ENCODE results near the gene ARX. TPM values are rescaled to one million over a fixed set of nuclear protein-coding genes. Genes with fewer than 3 reads are reported as not detected.

Gene ARX
- polyA plus RNA-seq, 4 donors = 0.27 to 1.4 (median 0.38) TPM

DNA sequence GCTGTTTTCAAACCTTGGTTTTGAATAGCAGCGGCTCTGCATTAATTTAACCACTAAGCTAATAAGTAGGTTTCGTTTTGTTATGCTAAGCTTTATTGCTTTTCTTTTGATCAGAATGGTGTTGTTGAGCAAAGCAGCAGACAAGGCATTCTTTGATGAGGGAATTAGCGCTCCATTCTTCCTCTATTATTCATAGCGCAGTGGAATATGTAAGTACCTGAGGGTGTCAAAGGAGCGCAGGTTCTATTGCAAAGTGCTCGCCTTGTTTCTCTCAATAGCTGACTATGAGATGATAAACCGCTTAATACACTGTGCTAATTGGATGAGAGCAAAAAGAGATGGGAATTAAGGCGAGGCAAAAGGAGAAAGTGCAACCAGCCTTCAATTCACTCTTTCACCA lies 16.3 kb downstream of the ARX start:
- Histone ChIP-seq H3K36me3 (ENCODE audit: control insufficient read depth in 3 of 3, insufficient read depth in 2 of 3, low read depth in 1 of 3, low read length in 3 of 3) (peaks cover 0 to 2% (median 0%) of the 10 kb centered on the region in 3 donors), H3K27ac (ENCODE audit: low read depth in 1 of 3, low read length in 2 of 3) (no peak overlapping the region), H3K4me3 (ENCODE audit: low read depth in 1 of 3, low read length in 3 of 3) (no peak overlapping the region), H3K27me3 (ENCODE audit: control insufficient read depth in 3 of 3, insufficient read depth in 3 of 3, low read length in 3 of 3) (peaks cover 2 to 29% (median 8%) of the 10 kb centered on the region in 3 donors), H3K4me1 (ENCODE audit: control insufficient read depth in 3 of 3, insufficient read depth in 2 of 3, low read depth in 1 of 3, low read length in 2 of 3) (peaks cover 0 to 4% (median 0%) of the 10 kb centered on the region in 3 donors), H3K9me3 (ENCODE audit: control insufficient read depth in 2 of 2, insufficient read depth in 1 of 2, low read depth in 1 of 2, low read length in 1 of 2) (no peaks in the 10 kb centered on the region)
- no peak for FAIRE-seq
- WGBS, 3 donors = 46 to 83% (median 49%) methylated on average over 8 of the region's 8 CpGs
- DNase-seq = no peak

DNA sequence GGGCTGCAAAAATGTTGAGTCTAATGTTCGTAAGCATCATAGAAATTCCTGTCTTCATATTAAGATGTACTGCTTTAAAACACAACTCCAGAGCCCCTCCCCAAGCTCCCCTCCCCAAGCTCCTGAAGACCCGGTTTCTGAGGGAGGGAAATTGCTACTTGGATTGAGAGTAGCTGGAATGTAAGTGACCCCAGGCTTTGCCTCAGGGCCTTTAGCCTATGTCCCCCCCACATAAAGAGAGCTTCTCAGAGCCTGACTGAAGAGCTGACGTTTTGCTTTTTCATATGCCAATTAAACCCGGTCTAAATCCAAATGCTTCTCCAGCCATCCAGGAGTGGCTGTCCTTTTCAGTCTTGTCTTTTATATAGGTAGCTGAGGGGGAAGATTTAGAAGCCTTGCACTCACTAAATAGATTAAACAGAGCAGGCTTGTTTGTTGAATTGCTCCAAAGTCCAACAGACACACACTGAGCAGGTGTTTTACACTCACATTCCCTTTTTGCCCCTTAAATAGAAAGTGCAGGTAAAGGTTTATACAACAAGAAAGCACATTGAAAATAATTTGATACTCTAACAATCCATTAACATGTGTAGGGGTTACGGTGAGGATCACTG lies 19.6 kb downstream of the ARX start:
- H3K4me1 ChIP-seq (ENCODE audit: control insufficient read depth in 3 of 3, insufficient read depth in 2 of 3, low read depth in 1 of 3, low read length in 2 of 3) = no peaks in the 10 kb centered on the region
- peaks cover 0 to 2% (median 0%) of the 10 kb centered on the region in 3 donors for H3K36me3 ChIP-seq (ENCODE audit: control insufficient read depth in 3 of 3, insufficient read depth in 2 of 3, low read depth in 1 of 3, low read length in 3 of 3)
- no peaks in the 10 kb centered on the region for H3K9me3 ChIP-seq (ENCODE audit: control insufficient read depth in 2 of 2, insufficient read depth in 1 of 2, low read depth in 1 of 2, low read length in 1 of 2)
- no peak for FAIRE-seq
- no peak overlapping the region for H3K4me3 ChIP-seq (ENCODE audit: low read depth in 1 of 3, low read length in 3 of 3)
- DNase-seq = peak; percentile 13 to 37
- H3K27ac ChIP-seq (ENCODE audit: low read depth in 1 of 3, low read length in 2 of 3) = no peak overlapping the region
- 29 to 65% (median 39%) methylated on average over 5 of the region's 5 CpGs for WGBS, 3 donors
- H3K27me3 ChIP-seq (ENCODE audit: control insufficient read depth in 3 of 3, insufficient read depth in 3 of 3, low read length in 3 of 3) = peaks cover 0 to 2% (median 0%) of the 10 kb centered on the region in 3 donors

DNA sequence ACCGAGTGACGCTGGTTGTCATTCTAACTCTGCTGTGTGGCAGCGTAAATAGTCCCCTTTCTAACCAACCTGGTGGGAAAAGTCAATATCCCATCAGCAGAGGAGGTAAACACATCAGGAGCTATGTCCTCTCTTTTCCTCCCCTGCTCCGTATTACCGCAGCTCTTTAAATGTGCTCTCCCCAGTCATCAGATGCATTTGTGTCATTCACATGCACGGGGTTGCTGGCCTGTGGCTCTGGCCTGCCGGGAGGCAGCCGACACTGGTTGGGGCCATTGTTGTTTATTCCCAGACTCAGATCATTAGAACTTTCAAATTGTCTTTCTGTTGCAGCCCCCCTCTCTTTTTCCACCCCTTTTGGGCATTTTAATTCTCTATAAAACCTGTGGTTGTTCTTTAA lies 21.9 kb downstream of the ARX start:
- Histone ChIP-seq H3K27ac (ENCODE audit: low read depth in 1 of 3, low read length in 2 of 3) (no peak overlapping the region), H3K27me3 (ENCODE audit: control insufficient read depth in 3 of 3, insufficient read depth in 3 of 3, low read length in 3 of 3) (no peaks in the 10 kb centered on the region), H3K4me1 (ENCODE audit: control insufficient read depth in 3 of 3, insufficient read depth in 2 of 3, low read depth in 1 of 3, low read length in 2 of 3) (no peaks in the 10 kb centered on the region), H3K4me3 (ENCODE audit: low read depth in 1 of 3, low read length in 3 of 3) (no peak overlapping the region), H3K36me3 (ENCODE audit: control insufficient read depth in 3 of 3, insufficient read depth in 2 of 3, low read depth in 1 of 3, low read length in 3 of 3) (peaks cover 0 to 2% (median 0%) of the 10 kb centered on the region in 3 donors), H3K9me3 (ENCODE audit: control insufficient read depth in 2 of 2, insufficient read depth in 1 of 2, low read depth in 1 of 2, low read length in 1 of 2) (no peaks in the 10 kb centered on the region)
- FAIRE-seq = no peak
- no peak for DNase-seq
- WGBS, 3 donors = 75 to 95% (median 85%) methylated on average over 8 of the region's 8 CpGs

DNA sequence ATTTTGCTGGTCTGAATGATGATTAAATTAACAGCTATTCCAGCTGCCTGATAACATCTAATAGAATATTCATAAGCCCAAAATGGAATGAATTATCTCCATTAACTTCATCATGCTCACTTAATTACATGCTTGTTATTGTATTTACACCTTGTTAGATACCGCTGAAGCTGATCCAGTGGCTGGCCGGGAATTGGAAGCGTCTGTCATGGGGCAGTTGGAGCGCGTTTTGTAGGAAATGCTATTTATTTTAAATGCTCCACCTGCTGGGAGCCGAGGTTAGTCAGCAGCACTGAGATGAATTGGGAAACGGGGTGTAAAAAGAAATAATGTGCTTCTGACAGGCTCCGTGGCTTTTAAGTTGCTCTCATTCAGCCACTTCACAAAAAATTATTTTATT lies 25.2 kb downstream of the ARX start:
- no peaks in the 10 kb centered on the region for H3K4me1 ChIP-seq (ENCODE audit: control insufficient read depth in 3 of 3, insufficient read depth in 2 of 3, low read depth in 1 of 3, low read length in 2 of 3)
- 65 to 88% (median 76%) methylated on average over 8 of the region's 8 CpGs for WGBS, 3 donors
- H3K4me3 ChIP-seq (ENCODE audit: low read depth in 1 of 3, low read length in 3 of 3) = no peak overlapping the region
- DNase-seq = no peak
- no peak overlapping the region for H3K27ac ChIP-seq (ENCODE audit: low read depth in 1 of 3, low read length in 2 of 3)
- no peaks in the 10 kb centered on the region for H3K9me3 ChIP-seq (ENCODE audit: control insufficient read depth in 2 of 2, insufficient read depth in 1 of 2, low read depth in 1 of 2, low read length in 1 of 2)
- FAIRE-seq = no peak
- H3K36me3 ChIP-seq (ENCODE audit: control insufficient read depth in 3 of 3, insufficient read depth in 2 of 3, low read depth in 1 of 3, low read length in 3 of 3) = no peaks in the 10 kb centered on the region
- H3K27me3 ChIP-seq (ENCODE audit: control insufficient read depth in 3 of 3, insufficient read depth in 3 of 3, low read length in 3 of 3) = no peaks in the 10 kb centered on the region

DNA sequence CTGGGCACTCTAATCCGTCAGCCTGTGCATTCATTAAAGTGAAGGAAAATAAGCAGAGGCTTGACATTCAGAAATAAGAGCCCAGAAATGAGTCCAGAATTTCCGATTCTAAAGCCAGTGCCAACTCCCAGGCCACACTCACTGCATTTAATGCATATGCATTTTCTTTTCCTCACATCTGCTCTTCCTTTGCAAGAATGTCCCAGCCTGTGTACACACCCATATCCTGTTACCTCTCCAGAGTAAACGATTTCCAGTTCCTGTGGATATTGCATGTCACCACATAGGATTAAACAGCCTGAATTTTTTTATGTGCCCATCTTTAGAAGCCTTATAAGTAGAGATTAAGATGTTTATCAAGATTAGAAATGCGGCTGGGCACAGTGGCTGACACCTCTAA lies 27.5 kb downstream of the ARX start:
- H3K36me3 ChIP-seq (ENCODE audit: control insufficient read depth in 3 of 3, insufficient read depth in 2 of 3, low read depth in 1 of 3, low read length in 3 of 3) = no peaks in the 10 kb centered on the region
- 66 to 81% (median 80%) methylated on average over 4 of the region's 4 CpGs for WGBS, 3 donors
- FAIRE-seq = no peak

DNA sequence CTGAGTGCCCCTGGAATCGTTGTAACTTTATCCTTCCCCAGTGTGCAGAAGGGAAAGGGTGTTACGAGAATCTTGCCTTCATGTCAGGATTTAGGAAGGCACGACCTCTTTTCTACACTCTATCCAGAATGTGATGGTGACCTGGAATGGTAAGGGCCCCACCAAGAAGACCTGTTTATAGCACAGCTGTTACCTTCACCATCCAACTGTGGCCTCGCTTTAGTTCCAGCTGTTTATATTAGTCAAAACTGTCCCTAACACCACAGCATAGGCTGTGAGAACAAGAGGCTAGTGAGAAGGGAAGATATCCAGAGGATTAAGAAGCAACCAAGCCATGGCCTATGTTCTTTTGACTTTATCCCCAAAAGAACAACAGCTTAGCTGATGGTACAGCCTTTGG lies 28.0 kb downstream of the ARX start:
- Histone ChIP-seq H3K4me1 (ENCODE audit: control insufficient read depth in 3 of 3, insufficient read depth in 2 of 3, low read depth in 1 of 3, low read length in 2 of 3) (no peaks in the 10 kb centered on the region), H3K36me3 (ENCODE audit: control insufficient read depth in 3 of 3, insufficient read depth in 2 of 3, low read depth in 1 of 3, low read length in 3 of 3) (no peaks in the 10 kb centered on the region), H3K9me3 (ENCODE audit: control insufficient read depth in 2 of 2, insufficient read depth in 1 of 2, low read depth in 1 of 2, low read length in 1 of 2) (no peaks in the 10 kb centered on the region), H3K4me3 (ENCODE audit: low read depth in 1 of 3, low read length in 3 of 3) (no peak overlapping the region), H3K27ac (ENCODE audit: low read depth in 1 of 3, low read length in 2 of 3) (no peak overlapping the region), H3K27me3 (ENCODE audit: control insufficient read depth in 3 of 3, insufficient read depth in 3 of 3, low read length in 3 of 3) (no peaks in the 10 kb centered on the region)
- WGBS, 3 donors = 72 to 95% (median 91%) methylated on average over 4 of the region's 4 CpGs
- FAIRE-seq (no peak), DNase-seq (no peak)

More for the DNA sequence above, 27.5 kb downstream of the ARX start:
- no peaks in the 10 kb centered on the region for H3K4me1 ChIP-seq (ENCODE audit: control insufficient read depth in 3 of 3, insufficient read depth in 2 of 3, low read depth in 1 of 3, low read length in 2 of 3)
- H3K4me3 ChIP-seq (ENCODE audit: low read depth in 1 of 3, low read length in 3 of 3) = no peak overlapping the region
- H3K9me3 ChIP-seq (ENCODE audit: control insufficient read depth in 2 of 2, insufficient read depth in 1 of 2, low read depth in 1 of 2, low read length in 1 of 2) = no peaks in the 10 kb centered on the region
- H3K27me3 ChIP-seq (ENCODE audit: control insufficient read depth in 3 of 3, insufficient read depth in 3 of 3, low read length in 3 of 3) = no peaks in the 10 kb centered on the region
- no peak overlapping the region for H3K27ac ChIP-seq (ENCODE audit: low read depth in 1 of 3, low read length in 2 of 3)
- DNase-seq = no peak

DNA sequence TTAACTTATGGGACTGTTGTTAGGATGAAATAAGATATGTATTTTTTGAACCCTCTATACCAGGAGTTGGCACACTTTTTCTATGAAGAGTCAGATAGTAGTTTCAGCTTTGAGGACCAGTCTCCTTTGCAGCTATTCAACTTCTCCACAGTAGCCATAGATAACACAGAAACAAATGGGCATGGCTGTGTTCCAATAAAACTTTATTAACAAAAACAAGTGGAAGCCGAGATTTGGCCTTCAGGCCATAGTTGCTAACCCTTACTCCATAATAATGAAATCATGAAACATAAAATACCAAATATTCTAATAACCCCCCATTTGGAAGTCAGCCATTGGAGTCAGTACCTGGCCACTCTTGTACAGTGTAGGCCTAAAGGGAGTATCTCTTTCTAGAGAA lies 30.6 kb downstream of the ARX start:
- no peak for FAIRE-seq
- no peak overlapping the region for H3K4me3 ChIP-seq (ENCODE audit: low read depth in 1 of 3, low read length in 3 of 3)
- WGBS, 3 donors = 57 to 100% (median 98%) methylated on average over 1 of the region's 1 CpG
- no peak for DNase-seq
- H3K4me1 ChIP-seq (ENCODE audit: control insufficient read depth in 3 of 3, insufficient read depth in 2 of 3, low read depth in 1 of 3, low read length in 2 of 3) = no peaks in the 10 kb centered on the region
- no peaks in the 10 kb centered on the region for H3K27me3 ChIP-seq (ENCODE audit: control insufficient read depth in 3 of 3, insufficient read depth in 3 of 3, low read length in 3 of 3)
- no peak overlapping the region for H3K27ac ChIP-seq (ENCODE audit: low read depth in 1 of 3, low read length in 2 of 3)
- no peaks in the 10 kb centered on the region for H3K9me3 ChIP-seq (ENCODE audit: control insufficient read depth in 2 of 2, insufficient read depth in 1 of 2, low read depth in 1 of 2, low read length in 1 of 2)
- H3K36me3 ChIP-seq (ENCODE audit: control insufficient read depth in 3 of 3, insufficient read depth in 2 of 3, low read depth in 1 of 3, low read length in 3 of 3) = no peaks in the 10 kb centered on the region

DNA sequence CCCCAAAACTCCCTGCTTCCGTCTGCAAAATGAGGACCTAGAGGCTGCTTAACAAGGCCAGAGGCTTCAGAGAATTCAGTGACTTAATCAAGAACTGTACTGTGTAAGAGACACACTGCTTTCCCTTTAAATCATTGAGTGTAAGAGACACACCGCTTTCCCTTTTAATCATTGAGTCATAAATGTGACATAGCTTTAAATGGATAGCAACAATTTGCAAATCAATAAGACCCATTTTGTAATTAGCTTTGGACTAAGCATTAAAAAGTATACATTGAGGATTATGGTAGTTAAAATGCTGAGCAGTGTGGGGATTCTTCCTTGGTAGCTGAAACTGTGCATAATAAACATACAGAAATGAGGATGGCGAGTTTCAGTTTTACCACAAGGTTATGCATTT lies 31.8 kb downstream of the ARX start:
- no peak overlapping the region for H3K27ac ChIP-seq (ENCODE audit: low read depth in 1 of 3, low read length in 2 of 3)
- WGBS, 3 donors = 75 to 98% (median 86%) methylated on average over 3 of the region's 3 CpGs
- H3K9me3 ChIP-seq (ENCODE audit: control insufficient read depth in 2 of 2, insufficient read depth in 1 of 2, low read depth in 1 of 2, low read length in 1 of 2) = no peaks in the 10 kb centered on the region
- FAIRE-seq (no peak), DNase-seq (no peak)
- no peak overlapping the region for H3K4me3 ChIP-seq (ENCODE audit: low read depth in 1 of 3, low read length in 3 of 3)
- no peaks in the 10 kb centered on the region for H3K4me1 ChIP-seq (ENCODE audit: control insufficient read depth in 3 of 3, insufficient read depth in 2 of 3, low read depth in 1 of 3, low read length in 2 of 3)
- H3K36me3 ChIP-seq (ENCODE audit: control insufficient read depth in 3 of 3, insufficient read depth in 2 of 3, low read depth in 1 of 3, low read length in 3 of 3) = no peaks in the 10 kb centered on the region
- H3K27me3 ChIP-seq (ENCODE audit: control insufficient read depth in 3 of 3, insufficient read depth in 3 of 3, low read length in 3 of 3) = no peaks in the 10 kb centered on the region

DNA sequence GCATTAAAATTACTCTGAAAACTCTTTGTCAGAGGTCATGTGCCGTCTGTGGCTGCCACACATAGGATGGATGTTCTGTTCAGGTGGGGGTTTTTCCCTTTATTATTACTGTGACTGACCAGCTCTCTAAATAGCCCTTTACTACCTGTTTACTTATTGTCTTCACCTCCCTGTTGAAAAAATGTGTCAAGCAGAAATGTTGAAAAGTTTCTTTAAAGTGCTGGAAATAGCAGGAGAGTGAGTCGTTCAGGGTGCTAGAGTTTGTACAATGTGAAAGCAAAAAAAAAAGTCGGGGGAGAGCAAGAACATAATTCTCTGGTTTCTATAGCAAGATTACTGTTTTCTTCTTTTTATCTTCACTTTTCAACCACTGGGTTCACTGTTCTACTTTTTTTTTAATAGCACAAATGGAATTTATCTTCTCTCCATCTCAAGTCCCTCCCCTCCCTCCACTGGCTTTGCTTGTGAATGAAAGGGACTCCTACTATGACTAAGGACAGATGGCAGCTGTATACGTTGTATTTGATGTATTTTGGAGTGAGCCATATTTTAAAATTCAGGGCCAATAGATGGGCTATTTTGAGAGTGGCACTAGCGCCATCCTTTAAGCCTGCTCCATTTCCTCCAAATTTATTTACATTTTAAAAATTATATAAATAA lies 33.3 kb downstream of the ARX start:
- Histone ChIP-seq H3K9me3 (ENCODE audit: control insufficient read depth in 2 of 2, insufficient read depth in 1 of 2, low read depth in 1 of 2, low read length in 1 of 2) (no peaks in the 10 kb centered on the region), H3K4me1 (ENCODE audit: control insufficient read depth in 3 of 3, insufficient read depth in 2 of 3, low read depth in 1 of 3, low read length in 2 of 3) (no peaks in the 10 kb centered on the region), H3K27ac (ENCODE audit: low read depth in 1 of 3, low read length in 2 of 3) (no peak overlapping the region), H3K4me3 (ENCODE audit: low read depth in 1 of 3, low read length in 3 of 3) (no peak overlapping the region), H3K27me3 (ENCODE audit: control insufficient read depth in 3 of 3, insufficient read depth in 3 of 3, low read length in 3 of 3) (no peaks in the 10 kb centered on the region), H3K36me3 (ENCODE audit: control insufficient read depth in 3 of 3, insufficient read depth in 2 of 3, low read depth in 1 of 3, low read length in 3 of 3) (no peaks in the 10 kb centered on the region)
- FAIRE-seq (no peak), DNase-seq (no peak)
- 64 to 81% (median 75%) methylated on average over 5 of the region's 5 CpGs for WGBS, 3 donors

Data from small intestine (tissue), 7 donors.